GM21381 (cell line): ENCODE data around the gene AP3B2.
"Not testable (repeated sequence)": the region's sequence is repeated elsewhere in the genome, so short reads cannot be mapped to it uniquely, and the experiment has no call there.

ENCODE experiments used
- ATAC-seq: cut with Tn5 transposase; IDR thresholded peaks from one replicate; pipeline ENCODE4 v1.9.1; 2021; ENCODE audit warnings: mild to moderate bottlenecking, moderate library complexity; ENCODE audit not compliant: unreplicated experiment

AP3B2 gene

GRCh38 chr15:82649226-82649999 is 60.3 kb downstream of the AP3B2 start:
- no peak for ATAC-seq

- no peak for ATAC-seq
Observed at GRCh38 chr15:82648257-82649103, 61.2 kb downstream of the AP3B2 start.

GRCh38 chr15:82647835-82648256 is 61.8 kb downstream of the AP3B2 start:
- ATAC-seq = no peak

GRCh38 chr15:82647045-82647834 is 62.4 kb downstream of the AP3B2 start, which contains the start of gene CPEB1:
TSS of gene CPEB1 (minus strand) at chr15:82647363. CDS start at chr15:82628459, 18,904 bp downstream.
- no peak for ATAC-seq

GRCh38 chr15:82646250-82647044 is 63.2 kb downstream of the AP3B2 start:
- ATAC-seq = no peak

- not testable (repeated sequence) for ATAC-seq
Observed at GRCh38 chr15:82644967-82645852, 64.5 kb downstream of the AP3B2 start.

- ATAC-seq = no peak
Observed at GRCh38 chr15:82643992-82644391, 65.7 kb downstream of the AP3B2 start.

- no peak for ATAC-seq
Observed at GRCh38 chr15:82642656-82643055, 67.0 kb downstream of the AP3B2 start.

- no peak for ATAC-seq
Observed at GRCh38 chr15:82641129-82641798, 68.4 kb downstream of the AP3B2 start.

GRCh38 chr15:82640672-82641071 is 69.0 kb downstream of the AP3B2 start:
- ATAC-seq = no peak

- ATAC-seq = no peak
Observed at GRCh38 chr15:82635798-82636197, 73.9 kb downstream of the AP3B2 start.

- ATAC-seq = no peak
Observed at GRCh38 chr15:82630033-82630432, 79.6 kb downstream of the AP3B2 start.

GRCh38 chr15:82625136-82625535 is 84.5 kb downstream of the AP3B2 start:
- ATAC-seq = no peak

GRCh38 chr15:82624438-82624837 is 85.2 kb downstream of the AP3B2 start:
- ATAC-seq = no peak

- ATAC-seq = no peak
Observed at GRCh38 chr15:82624008-82624407, 85.7 kb downstream of the AP3B2 start.

GRCh38 chr15:82621970-82622369 is 87.7 kb downstream of the AP3B2 start:
- ATAC-seq = no peak

GRCh38 chr15:82613747-82614146 is 95.9 kb downstream of the AP3B2 start:
- no peak for ATAC-seq

GRCh38 chr15:82611348-82611747 is 98.3 kb downstream of the AP3B2 start:
- ATAC-seq = no peak
